HEK293 (cell line): ENCODE results near the gene KIAA0319L.

Experiments
- CTCF ChIA-PET: fragments of 350-600 bp; formaldehyde crosslinking; extraction: SDS; loops from one replicate; lab custom pipeline; 2021; ENCODE audit warnings: antibody characterized with exemption; lab: Yijun Ruan, JAX
- POLR2A ChIA-PET: fragments of 300-600 bp; formaldehyde crosslinking; extraction: SDS; loops from one replicate; lab custom pipeline; 2020; ENCODE audit warnings: antibody characterized with exemption, inconsistent platforms; lab: Yijun Ruan, JAX
- H3K27ac ChIP-seq: fragments of 200-500 bp; sonication (Bioruptor generic); 2 replicates; pipeline ENCODE4 v1.5.1; 2014; ENCODE audit warnings: low read depth, low read length, control low read depth, inconsistent platforms; ENCODE audit errors: extremely low read depth
- H3K36me3 ChIP-seq, 2 experiments: fragments of 200-500 bp in 1 of 2; sonication (Bioruptor generic) in 1 of 2; 1 replicate in 1 of 2; 2 replicates in 1 of 2; pipeline ENCODE4 v1.5.1; 2014 to 2017; ENCODE audit warnings: inconsistent platforms in 2 of 2, low read length in 2 of 2; ENCODE audit not compliant: control insufficient read depth in 2 of 2, insufficient read depth in 1 of 2
- H3K4me1 ChIP-seq: fragments of 200-500 bp; sonication (Bioruptor generic); 2 replicates; pipeline ENCODE4 v1.5.1; 2014; ENCODE audit warnings: mild to moderate bottlenecking, low read length, inconsistent platforms; ENCODE audit not compliant: control insufficient read depth, insufficient read depth
- H3K4me3 ChIP-seq: 2 replicates; pipeline ENCODE4 v1.5.1; 2011; ENCODE audit warnings: low read depth, mild to moderate bottlenecking, control low read depth, low read length, moderate library complexity
- H3K9me3 ChIP-seq: fragments of 200-500 bp; sonication (Bioruptor generic); 2 replicates; pipeline ENCODE4 v1.5.1; 2014; ENCODE audit warnings: low read depth, low read length, inconsistent platforms; ENCODE audit not compliant: control insufficient read depth, insufficient read depth
- KLF8 ChIP-seq: fragments of 450-650 bp; formaldehyde crosslinking; IDR thresholded peaks from 2 replicates; pipeline ENCODE4 v1.5.1; 2016; ENCODE audit warnings: missing biosample characterization, missing genetic modification characterization
- TCF7L2 ChIP-seq: IDR thresholded peaks from 2 replicates; pipeline ENCODE4 v1.6.1; 2011; ENCODE audit warnings: low read depth, mild to moderate bottlenecking, inconsistent platforms, low read length, moderate library complexity, borderline replicate concordance
- TRIM28 ChIP-seq: IDR thresholded peaks from 2 replicates; pipeline ENCODE4 v1.6.1; 2011; ENCODE audit warnings: low read length, control low read depth, borderline replicate concordance
- ZIC2 ChIP-seq: fragments of 450-650 bp; formaldehyde crosslinking; IDR thresholded peaks from 2 replicates; pipeline ENCODE4 v1.5.1; 2016; ENCODE audit warnings: missing biosample characterization, missing genetic modification characterization
- ZNF184 ChIP-seq: fragments of 450-650 bp; IDR thresholded peaks from 2 replicates; pipeline ENCODE4 v1.5.1; 2018; ENCODE audit warnings: missing biosample characterization, mild to moderate bottlenecking, missing genetic modification characterization
- ZNF248 ChIP-seq: fragments of 450-650 bp; formaldehyde crosslinking; IDR thresholded peaks from 2 replicates; pipeline ENCODE4 v1.5.1; 2017; ENCODE audit warnings: missing biosample characterization, missing genetic modification characterization
- ZNF274 ChIP-seq, 2 experiments: fragments of 200-500 bp in 1 of 2; fragments of 450-650 bp in 1 of 2; sonication (Bioruptor generic) in 1 of 2; formaldehyde crosslinking in 1 of 2; IDR thresholded peaks; 2 replicates each; pipeline versions ENCODE4 v1.5.1 to v1.6.1; 2014 to 2016; ENCODE audit warnings: borderline replicate concordance in 1 of 2, inconsistent platforms in 1 of 2, low read length in 1 of 2, missing biosample characterization in 1 of 2, missing genetic modification characterization in 1 of 2
- ZNF654 ChIP-seq: fragments of 450-650 bp; formaldehyde crosslinking; IDR thresholded peaks from 2 replicates; pipeline ENCODE4 v1.5.1; 2016; ENCODE audit warnings: low read depth, missing biosample characterization, missing genetic modification characterization
- ZNF660 ChIP-seq: fragments of 450-650 bp; IDR thresholded peaks from 2 replicates; pipeline ENCODE4 v1.5.1; 2018; ENCODE audit warnings: missing biosample characterization, mild to moderate bottlenecking, missing genetic modification characterization
- ZNF664 ChIP-seq: fragments of 450-650 bp; formaldehyde crosslinking; IDR thresholded peaks from 2 replicates; pipeline ENCODE4 v1.5.1; 2016; ENCODE audit warnings: missing biosample characterization, missing genetic modification characterization
- ZNF677 ChIP-seq: fragments of 450-650 bp; IDR thresholded peaks from 2 replicates; pipeline ENCODE4 v1.5.0; 2018; ENCODE audit warnings: missing biosample characterization, mild to moderate bottlenecking, missing genetic modification characterization, moderate library complexity
- ZSCAN30 ChIP-seq: fragments of 450-650 bp; IDR thresholded peaks from 2 replicates; pipeline ENCODE4 v1.5.1; 2018; ENCODE audit warnings: missing biosample characterization, mild to moderate bottlenecking, missing genetic modification characterization, moderate library complexity
- TF ChIP-seq, protein P1 (sequence below): fragments of 450-650 bp; formaldehyde crosslinking; IDR thresholded peaks from 2 replicates; pipeline ENCODE4; 2016; ENCODE audit warnings: missing biosample characterization, missing genetic modification characterization
- TF ChIP-seq, protein P2 (sequence below): fragments of 450-650 bp; formaldehyde crosslinking; IDR thresholded peaks from 2 replicates; pipeline ENCODE4 v1.5.1; 2016; ENCODE audit warnings: missing biosample characterization, missing genetic modification characterization
- TF ChIP-seq, protein P3 (sequence below): fragments of 450-650 bp; formaldehyde crosslinking; IDR thresholded peaks from 2 replicates; pipeline ENCODE4 v1.5.1; 2016; ENCODE audit warnings: missing biosample characterization, missing genetic modification characterization, borderline replicate concordance
- TF ChIP-seq, protein P4 (sequence below): fragments of 450-650 bp; formaldehyde crosslinking; IDR thresholded peaks from 2 replicates; pipeline ENCODE4 v1.5.1; 2016; ENCODE audit warnings: missing biosample characterization, missing genetic modification characterization
- TF ChIP-seq, protein P5 (sequence below): fragments of 450-650 bp; formaldehyde crosslinking; IDR thresholded peaks from 2 replicates; pipeline ENCODE4 v1.5.1; 2016; ENCODE audit warnings: missing biosample characterization, missing genetic modification characterization

KIAA0319L gene

DNA sequence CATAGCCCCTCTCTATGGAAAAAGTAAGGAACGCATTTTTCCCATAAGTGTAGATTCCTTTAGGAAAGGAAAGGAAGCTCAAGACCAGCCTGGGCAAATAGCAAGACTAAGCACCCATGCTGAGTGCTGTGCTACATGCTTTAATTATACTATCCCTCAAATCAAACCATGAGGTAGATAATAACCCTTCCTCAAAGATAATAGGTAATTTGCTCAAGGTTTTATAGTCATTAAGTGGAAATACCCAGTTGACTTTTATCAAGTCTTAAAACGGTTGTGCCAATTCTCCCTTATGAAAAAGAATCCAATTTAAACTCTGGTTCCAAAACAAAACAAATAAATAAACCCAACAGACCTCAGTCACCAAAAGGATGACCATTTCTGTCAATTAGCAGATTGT lies 3.4 kb downstream of the KIAA0319L start (continued):
- TF ChIP-seq ZNF677 (tag by site-specific recombination) (no peak), ZSCAN30 (tag by site-specific recombination) (no peak), ZNF248 (tag by site-specific recombination) (no peak), ZNF274 (IDR thresholded peaks at IDR 0.05; ENCODE audit: low read length) (no peak), ZNF274 (tag by site-specific recombination; IDR thresholded peaks at IDR 0.05; ENCODE audit: borderline replicate concordance) (no peak)
- TF ChIP-seq, protein P1, sequence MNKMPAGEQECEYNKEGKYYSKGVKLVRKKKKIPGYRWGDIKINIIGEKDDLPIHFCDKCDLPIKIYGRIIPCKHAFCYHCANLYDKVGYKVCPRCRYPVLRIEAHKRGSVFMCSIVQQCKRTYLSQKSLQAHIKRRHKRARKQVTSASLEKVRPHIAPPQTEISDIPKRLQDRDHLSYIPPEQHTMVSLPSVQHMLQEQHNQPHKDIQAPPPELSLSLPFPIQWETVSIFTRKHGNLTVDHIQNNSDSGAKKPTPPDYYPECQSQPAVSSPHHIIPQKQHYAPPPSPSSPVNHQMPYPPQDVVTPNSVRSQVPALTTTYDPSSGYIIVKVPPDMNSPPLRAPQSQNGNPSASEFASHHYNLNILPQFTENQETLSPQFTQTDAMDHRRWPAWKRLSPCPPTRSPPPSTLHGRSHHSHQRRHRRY (tag by site-specific recombination): no peak
- TF ChIP-seq, all 188 proteins: peak for 4

DNA sequence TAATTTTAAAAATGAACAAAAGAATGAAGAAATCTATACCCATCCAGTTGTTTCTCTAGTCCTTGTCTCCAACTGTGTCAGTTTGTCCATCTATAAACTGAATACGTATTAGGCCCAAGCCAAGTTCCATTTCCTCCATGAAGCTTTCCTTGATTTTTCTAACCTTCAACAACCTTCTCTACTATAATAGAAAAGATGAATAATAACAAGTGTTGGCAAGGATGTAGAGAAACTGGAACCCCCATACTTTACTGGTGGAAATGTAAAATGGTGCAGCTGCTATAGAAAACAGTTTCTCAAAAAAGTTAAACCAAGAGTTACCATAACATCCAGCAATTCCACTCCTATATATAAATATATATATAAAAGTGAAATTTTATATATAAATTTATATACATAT lies 10.6 kb downstream of the KIAA0319L start:
- Histone ChIP-seq H3K9me3 (no peaks in the 10 kb centered on the region), H3K4me3 (no peak overlapping the region), H3K36me3 (peaks cover 16 to 59% of the 10 kb centered on the region in 2 experiments; a peak in 2 of 3 replicates), H3K4me1 (peaks cover 12% of the 10 kb centered on the region), H3K27ac (no peak overlapping the region)
- ChIA-PET POLR2A (no interaction called here), CTCF (interaction anchor here (1.1 to 2.7 kb wide), 2 partner anchors 11 to 96 kb away, joined by 3 to 32 read pairs; no protein-coding TSS in a partner anchor)
- TF ChIP-seq ZNF664 (no peak), ZNF184 (tag by site-specific recombination) (peak; percentile 98)

DNA sequence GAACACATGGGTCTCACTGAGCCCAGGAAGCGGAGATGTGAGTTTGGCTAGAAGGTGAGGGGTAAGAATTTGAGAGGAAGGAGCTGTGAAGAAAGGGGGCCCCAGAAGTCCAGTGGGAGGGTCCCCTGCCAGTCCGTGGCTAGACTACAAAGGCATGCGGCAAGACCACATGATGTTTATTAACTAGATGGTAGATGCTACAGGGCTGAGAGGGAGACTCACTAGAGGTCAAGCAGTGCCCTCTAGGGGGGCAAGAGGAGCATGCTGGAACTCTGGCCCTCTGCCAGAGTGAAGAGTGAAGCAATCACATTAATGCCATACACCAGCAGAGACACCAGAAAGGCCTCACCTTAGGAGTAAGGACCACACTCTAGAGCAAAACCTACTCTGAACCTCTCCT lies 12.2 kb downstream of the KIAA0319L start:
- Histone ChIP-seq H3K9me3 (no peaks in the 10 kb centered on the region), H3K4me1 (peaks cover 12% of the 10 kb centered on the region), H3K36me3 (peaks cover 9 to 61% of the 10 kb centered on the region in 2 experiments; a peak in 2 of 3 replicates), H3K4me3 (no peak overlapping the region), H3K27ac (no peak overlapping the region)
- ChIA-PET CTCF (interaction anchor here (0.6 to 2.7 kb wide), 4 partner anchors 24 to 138 kb away, joined by 3 to 32 read pairs (median 4); no protein-coding TSS in a partner anchor), POLR2A (interaction anchor here (1.2 kb wide), 1 partner anchor 12 kb away, joined by 3 read pairs; the partner anchor contains the start of gene KIAA0319L)
- TF ChIP-seq ZSCAN30 (tag by site-specific recombination) (0 out of 2 replicates have a peak, but pooled peaks have one; percentile 41), TCF7L2 (peak; percentile 63; the same call in 1 of the 2 replicates), TRIM28 (peak; percentile 45; the same call in 1 of the 2 replicates), ZNF654 (tag by site-specific recombination) (peak; percentile 52), ZIC2 (tag by site-specific recombination) (peak; percentile 91), ZNF660 (tag by site-specific recombination) (peak; percentile 59; the same call in 1 of the 2 replicates), KLF8 (tag by site-specific recombination) (no peak)
- TF ChIP-seq, protein P2, sequence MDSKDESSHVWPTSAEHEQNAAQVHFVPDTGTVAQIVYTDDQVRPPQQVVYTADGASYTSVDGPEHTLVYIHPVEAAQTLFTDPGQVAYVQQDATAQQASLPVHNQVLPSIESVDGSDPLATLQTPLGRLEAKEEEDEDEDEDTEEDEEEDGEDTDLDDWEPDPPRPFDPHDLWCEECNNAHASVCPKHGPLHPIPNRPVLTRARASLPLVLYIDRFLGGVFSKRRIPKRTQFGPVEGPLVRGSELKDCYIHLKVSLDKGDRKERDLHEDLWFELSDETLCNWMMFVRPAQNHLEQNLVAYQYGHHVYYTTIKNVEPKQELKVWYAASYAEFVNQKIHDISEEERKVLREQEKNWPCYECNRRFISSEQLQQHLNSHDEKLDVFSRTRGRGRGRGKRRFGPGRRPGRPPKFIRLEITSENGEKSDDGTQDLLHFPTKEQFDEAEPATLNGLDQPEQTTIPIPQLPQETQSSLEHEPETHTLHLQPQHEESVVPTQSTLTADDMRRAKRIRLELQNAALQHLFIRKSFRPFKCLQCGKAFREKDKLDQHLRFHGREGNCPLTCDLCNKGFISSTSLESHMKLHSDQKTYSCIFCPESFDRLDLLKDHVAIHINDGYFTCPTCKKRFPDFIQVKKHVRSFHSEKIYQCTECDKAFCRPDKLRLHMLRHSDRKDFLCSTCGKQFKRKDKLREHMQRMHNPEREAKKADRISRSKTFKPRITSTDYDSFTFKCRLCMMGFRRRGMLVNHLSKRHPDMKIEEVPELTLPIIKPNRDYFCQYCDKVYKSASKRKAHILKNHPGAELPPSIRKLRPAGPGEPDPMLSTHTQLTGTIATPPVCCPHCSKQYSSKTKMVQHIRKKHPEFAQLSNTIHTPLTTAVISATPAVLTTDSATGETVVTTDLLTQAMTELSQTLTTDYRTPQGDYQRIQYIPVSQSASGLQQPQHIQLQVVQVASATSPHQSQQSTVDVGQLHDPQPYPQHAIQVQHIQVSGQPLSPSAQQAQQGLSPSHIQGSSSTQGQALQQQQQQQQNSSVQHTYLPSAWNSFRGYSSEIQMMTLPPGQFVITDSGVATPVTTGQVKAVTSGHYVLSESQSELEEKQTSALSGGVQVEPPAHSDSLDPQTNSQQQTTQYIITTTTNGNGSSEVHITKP (tag by site-specific recombination): peak; percentile 17; the same call in 1 of the 2 replicates
- TF ChIP-seq, protein P3, sequence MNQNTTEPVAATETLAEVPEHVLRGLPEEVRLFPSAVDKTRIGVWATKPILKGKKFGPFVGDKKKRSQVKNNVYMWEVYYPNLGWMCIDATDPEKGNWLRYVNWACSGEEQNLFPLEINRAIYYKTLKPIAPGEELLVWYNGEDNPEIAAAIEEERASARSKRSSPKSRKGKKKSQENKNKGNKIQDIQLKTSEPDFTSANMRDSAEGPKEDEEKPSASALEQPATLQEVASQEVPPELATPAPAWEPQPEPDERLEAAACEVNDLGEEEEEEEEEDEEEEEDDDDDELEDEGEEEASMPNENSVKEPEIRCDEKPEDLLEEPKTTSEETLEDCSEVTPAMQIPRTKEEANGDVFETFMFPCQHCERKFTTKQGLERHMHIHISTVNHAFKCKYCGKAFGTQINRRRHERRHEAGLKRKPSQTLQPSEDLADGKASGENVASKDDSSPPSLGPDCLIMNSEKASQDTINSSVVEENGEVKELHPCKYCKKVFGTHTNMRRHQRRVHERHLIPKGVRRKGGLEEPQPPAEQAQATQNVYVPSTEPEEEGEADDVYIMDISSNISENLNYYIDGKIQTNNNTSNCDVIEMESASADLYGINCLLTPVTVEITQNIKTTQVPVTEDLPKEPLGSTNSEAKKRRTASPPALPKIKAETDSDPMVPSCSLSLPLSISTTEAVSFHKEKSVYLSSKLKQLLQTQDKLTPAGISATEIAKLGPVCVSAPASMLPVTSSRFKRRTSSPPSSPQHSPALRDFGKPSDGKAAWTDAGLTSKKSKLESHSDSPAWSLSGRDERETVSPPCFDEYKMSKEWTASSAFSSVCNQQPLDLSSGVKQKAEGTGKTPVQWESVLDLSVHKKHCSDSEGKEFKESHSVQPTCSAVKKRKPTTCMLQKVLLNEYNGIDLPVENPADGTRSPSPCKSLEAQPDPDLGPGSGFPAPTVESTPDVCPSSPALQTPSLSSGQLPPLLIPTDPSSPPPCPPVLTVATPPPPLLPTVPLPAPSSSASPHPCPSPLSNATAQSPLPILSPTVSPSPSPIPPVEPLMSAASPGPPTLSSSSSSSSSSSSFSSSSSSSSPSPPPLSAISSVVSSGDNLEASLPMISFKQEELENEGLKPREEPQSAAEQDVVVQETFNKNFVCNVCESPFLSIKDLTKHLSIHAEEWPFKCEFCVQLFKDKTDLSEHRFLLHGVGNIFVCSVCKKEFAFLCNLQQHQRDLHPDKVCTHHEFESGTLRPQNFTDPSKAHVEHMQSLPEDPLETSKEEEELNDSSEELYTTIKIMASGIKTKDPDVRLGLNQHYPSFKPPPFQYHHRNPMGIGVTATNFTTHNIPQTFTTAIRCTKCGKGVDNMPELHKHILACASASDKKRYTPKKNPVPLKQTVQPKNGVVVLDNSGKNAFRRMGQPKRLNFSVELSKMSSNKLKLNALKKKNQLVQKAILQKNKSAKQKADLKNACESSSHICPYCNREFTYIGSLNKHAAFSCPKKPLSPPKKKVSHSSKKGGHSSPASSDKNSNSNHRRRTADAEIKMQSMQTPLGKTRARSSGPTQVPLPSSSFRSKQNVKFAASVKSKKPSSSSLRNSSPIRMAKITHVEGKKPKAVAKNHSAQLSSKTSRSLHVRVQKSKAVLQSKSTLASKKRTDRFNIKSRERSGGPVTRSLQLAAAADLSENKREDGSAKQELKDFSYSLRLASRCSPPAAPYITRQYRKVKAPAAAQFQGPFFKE (tag by site-specific recombination): no peak
- TF ChIP-seq, protein P4, sequence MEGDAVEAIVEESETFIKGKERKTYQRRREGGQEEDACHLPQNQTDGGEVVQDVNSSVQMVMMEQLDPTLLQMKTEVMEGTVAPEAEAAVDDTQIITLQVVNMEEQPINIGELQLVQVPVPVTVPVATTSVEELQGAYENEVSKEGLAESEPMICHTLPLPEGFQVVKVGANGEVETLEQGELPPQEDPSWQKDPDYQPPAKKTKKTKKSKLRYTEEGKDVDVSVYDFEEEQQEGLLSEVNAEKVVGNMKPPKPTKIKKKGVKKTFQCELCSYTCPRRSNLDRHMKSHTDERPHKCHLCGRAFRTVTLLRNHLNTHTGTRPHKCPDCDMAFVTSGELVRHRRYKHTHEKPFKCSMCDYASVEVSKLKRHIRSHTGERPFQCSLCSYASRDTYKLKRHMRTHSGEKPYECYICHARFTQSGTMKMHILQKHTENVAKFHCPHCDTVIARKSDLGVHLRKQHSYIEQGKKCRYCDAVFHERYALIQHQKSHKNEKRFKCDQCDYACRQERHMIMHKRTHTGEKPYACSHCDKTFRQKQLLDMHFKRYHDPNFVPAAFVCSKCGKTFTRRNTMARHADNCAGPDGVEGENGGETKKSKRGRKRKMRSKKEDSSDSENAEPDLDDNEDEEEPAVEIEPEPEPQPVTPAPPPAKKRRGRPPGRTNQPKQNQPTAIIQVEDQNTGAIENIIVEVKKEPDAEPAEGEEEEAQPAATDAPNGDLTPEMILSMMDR (tag by site-specific recombination): peak; percentile 83
- TF ChIP-seq, protein P5, sequence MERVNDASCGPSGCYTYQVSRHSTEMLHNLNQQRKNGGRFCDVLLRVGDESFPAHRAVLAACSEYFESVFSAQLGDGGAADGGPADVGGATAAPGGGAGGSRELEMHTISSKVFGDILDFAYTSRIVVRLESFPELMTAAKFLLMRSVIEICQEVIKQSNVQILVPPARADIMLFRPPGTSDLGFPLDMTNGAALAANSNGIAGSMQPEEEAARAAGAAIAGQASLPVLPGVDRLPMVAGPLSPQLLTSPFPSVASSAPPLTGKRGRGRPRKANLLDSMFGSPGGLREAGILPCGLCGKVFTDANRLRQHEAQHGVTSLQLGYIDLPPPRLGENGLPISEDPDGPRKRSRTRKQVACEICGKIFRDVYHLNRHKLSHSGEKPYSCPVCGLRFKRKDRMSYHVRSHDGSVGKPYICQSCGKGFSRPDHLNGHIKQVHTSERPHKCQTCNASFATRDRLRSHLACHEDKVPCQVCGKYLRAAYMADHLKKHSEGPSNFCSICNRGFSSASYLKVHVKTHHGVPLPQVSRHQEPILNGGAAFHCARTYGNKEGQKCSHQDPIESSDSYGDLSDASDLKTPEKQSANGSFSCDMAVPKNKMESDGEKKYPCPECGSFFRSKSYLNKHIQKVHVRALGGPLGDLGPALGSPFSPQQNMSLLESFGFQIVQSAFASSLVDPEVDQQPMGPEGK (tag by site-specific recombination): 0 out of 2 replicates have a peak, but pooled peaks have one; percentile 22
